NB4 (cell line): ENCODE results near the gene FRK.

Experiments
- DNase-seq: peaks from one replicate; pipeline ENCODE4 v3.0.0; 2010; ENCODE audit warnings: low read depth
- H3K4me3 ChIP-seq: one replicate; pipeline ENCODE4 v1.5.1; 2011; ENCODE audit warnings: mild to moderate bottlenecking, low read depth, low read length, moderate library complexity
- CTCF ChIP-seq: IDR thresholded peaks from one replicate; pipeline ENCODE4 v1.5.1; 2012; ENCODE audit warnings: low read depth, low read length
- MYC ChIP-seq: IDR thresholded peaks from 2 replicates; pipeline ENCODE4 v1.6.1; 2011; ENCODE audit warnings: low read depth, low read length
- POLR2A ChIP-seq: IDR thresholded peaks from 2 replicates; pipeline ENCODE4 v1.6.1; 2011; ENCODE audit warnings: mild to moderate bottlenecking; ENCODE audit not compliant: insufficient read length; ENCODE audit errors: extremely low read depth
- TF ChIP-seq, protein P1 (sequence below): IDR thresholded peaks from 2 replicates; pipeline ENCODE4 v1.6.1; 2011; ENCODE audit warnings: low read depth, low read length

The FRK gene

GRCh38 chr6:115922971-115923370 is 137.7 kb downstream of the FRK start:
- DNase-seq, result no peak
- TF ChIP-seq MYC (no peak), POLR2A (no peak), CTCF (no peak)
- TF ChIP-seq, protein P1, sequence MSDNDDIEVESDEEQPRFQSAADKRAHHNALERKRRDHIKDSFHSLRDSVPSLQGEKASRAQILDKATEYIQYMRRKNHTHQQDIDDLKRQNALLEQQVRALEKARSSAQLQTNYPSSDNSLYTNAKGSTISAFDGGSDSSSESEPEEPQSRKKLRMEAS, result no peak
- H3K4me3 ChIP-seq, result no peak overlapping the region

DNA sequence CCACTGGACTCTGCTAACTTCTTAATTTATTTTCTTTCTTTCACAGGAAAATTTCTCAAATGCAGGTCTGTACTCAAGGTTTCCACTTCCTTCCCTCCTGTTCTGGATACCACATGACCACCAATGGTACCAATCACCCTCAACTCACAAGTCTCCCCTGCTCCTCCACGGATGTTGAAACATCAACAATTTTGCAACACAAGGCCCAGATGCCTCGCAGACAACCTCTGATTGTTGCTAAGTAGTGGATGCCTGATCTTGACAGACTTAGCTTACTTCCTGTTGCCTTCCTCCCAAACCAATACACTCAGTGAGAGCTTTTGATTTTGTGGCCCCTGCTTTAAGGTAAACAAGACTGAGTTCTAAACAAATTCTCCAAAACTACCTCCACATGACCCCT is 146.6 kb downstream of the FRK start:
- DNase-seq, result peak; percentile 41
- no peak for TF ChIP-seq MYC
- TF ChIP-seq, protein P1, result no peak
- no peak for TF ChIP-seq POLR2A
- TF ChIP-seq CTCF, result no peak
- H3K4me3 ChIP-seq, result no peak overlapping the region

DNA sequence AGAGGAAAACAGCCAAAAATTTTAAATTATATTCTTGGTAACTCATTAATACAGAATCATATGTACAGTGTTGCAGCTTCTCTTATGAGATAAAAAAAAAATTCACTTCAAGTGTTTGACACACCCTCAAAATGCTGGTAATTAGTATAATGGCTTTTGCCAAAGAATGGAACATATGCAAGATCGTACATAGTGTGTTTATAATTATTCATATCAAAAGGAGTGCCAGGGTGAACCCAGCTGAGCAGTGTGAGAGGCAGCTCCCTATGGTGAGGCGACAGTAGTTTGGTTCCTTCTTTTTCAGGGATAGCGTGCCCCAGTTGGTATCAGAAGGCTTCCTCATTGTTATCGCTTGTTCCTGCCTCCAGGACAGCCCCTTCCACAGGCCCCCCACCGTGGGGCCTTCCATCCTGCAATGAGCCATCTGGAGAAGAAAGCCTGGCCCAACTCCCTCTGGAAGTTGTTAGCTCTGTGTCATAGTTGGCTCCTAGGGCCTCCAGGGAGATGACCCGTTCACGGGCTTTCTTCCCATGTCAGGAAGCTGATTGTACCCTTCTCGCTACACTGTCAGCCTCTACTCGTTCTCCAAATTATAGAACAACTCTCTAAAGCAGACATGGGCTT is 150.7 kb downstream of the FRK start:
- TF ChIP-seq MYC (no peak), CTCF (no peak), POLR2A (no peak)
- TF ChIP-seq, protein P1, result no peak
- DNase-seq, result no peak
- no peak overlapping the region for H3K4me3 ChIP-seq

DNA sequence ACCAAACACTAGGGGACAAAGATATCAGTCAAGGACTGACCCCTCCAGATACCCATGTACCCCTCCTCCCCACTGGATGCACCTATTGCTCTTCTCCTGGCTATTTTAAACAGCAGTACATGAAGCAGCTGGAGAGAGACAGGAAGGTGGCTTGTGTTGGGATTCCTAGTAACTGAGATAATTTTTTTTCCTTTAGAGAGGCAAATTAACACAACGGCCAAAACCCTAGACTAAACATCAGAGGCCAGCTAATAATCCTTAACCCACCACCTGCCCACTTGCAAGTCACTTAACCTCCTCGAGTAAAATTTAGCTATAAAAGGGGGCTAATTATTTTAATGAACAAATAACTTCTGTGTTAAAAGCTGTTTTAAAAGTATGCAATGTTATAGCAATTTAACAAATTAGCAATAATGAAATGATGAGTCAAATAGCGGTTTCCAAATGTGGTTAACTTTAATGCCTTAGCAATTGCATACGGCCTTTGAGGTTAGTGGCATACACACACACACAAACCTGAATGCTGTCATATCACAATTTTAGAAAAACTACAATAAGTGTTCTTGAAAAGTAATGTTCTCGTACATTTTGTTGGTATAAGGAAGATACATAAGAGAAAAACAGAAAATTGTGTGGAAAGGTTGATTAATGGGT is 151.7 kb downstream of the FRK start:
- TF ChIP-seq CTCF, result no peak
- TF ChIP-seq MYC, result no peak
- TF ChIP-seq, protein P1, result no peak
- no peak for TF ChIP-seq POLR2A
- H3K4me3 ChIP-seq, result no peak overlapping the region
- DNase-seq, result no peak

- no peak for TF ChIP-seq CTCF
- no peak for TF ChIP-seq MYC
- TF ChIP-seq, protein P1, result no peak
- TF ChIP-seq POLR2A, result no peak
- no peak overlapping the region for H3K4me3 ChIP-seq
- DNase-seq, result no peak
Observed at GRCh38 chr6:115905471-115905870, 155.2 kb downstream of the FRK start.

DNA sequence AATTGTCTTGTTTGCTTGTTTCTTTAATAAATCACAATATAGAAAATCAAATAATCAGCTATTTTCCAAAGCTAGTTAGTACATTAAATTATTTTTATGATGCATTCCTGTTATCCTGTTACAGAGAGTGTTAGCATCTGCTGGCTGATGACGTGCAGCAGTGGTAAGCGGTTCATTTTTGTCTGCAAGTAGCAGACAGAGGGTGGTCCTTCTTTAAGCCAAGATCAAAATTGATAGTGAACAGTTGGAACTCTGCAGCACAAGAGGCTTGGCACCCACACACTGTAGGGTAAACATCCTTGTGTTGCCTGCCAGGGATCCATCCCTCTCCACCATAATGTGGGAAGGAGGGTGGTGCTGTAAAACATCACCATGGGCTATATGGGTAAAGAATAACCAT is 158.3 kb downstream of the FRK start:
- no peak for TF ChIP-seq MYC
- no peak for TF ChIP-seq POLR2A
- TF ChIP-seq, protein P1, result no peak
- no peak for TF ChIP-seq CTCF
- no peak overlapping the region for H3K4me3 ChIP-seq
- no peak for DNase-seq
